NCI-H2196 treated with DMSO at 0.1 percent for 48 hours (cell line): ENCODE data around the gene PRB4.
"Not testable (repeated sequence)": the region's sequence is repeated elsewhere in the genome, so short reads cannot be mapped to it uniquely, and the experiment has no call there.

Experiments
- DNase-seq: peaks from one replicate; lab custom pipeline; 2025; ENCODE audit not compliant: unreplicated experiment; lab: John Stamatoyannopoulos, UW

PRB4 gene

DNA sequence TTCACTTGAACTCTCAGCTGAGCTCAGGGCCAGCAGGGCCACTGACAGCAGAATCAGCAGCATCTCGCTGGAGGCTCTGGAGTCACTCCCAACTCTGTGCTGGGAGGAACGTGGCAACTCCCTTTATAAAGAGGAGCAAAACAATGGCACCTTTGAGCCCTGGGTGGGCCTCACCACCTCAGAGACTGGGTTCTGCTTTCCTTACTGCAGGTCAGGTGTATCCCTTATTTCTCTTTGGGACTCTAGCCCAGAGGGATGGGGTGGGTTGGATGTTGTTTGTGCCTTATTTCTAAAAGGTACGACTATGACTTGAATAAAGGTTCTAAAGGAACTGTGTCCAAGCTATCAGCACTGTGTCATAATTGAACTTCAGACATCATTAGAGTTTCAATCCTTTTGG, at the start of gene PRB4:
TSS of gene PRB4 (minus strand) at position 101 of the 400 bp plus-strand sequence. CDS start at position 63, 38 bp downstream.
- DNase-seq = no peak

DNA sequence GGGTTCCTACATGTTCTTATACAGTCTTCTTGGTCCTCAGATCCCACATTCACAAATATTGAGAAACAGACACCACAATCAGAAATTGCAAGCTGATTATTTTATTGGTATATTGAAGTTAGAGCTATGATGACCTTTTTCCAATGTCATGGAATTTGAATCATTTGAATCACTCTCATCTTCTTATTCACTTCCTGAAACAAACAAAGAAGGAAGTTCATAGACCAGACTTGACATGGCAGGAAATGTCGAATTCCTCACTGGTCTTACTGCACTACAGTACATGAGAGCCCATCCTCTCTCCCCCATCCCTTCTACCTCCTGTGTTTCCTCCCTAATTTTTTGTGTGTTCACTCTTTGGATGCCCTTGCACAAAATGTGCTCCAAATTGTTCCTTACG, 41.5 kb upstream of the PRB4 start:
- not testable (repeated sequence) for DNase-seq

GRCh38 chr12:11348439-11348838, 38.2 kb upstream of the PRB4 start:
- no peak for DNase-seq

- DNase-seq = no peak
Observed at GRCh38 chr12:11347810-11348209, 37.6 kb upstream of the PRB4 start.

DNA sequence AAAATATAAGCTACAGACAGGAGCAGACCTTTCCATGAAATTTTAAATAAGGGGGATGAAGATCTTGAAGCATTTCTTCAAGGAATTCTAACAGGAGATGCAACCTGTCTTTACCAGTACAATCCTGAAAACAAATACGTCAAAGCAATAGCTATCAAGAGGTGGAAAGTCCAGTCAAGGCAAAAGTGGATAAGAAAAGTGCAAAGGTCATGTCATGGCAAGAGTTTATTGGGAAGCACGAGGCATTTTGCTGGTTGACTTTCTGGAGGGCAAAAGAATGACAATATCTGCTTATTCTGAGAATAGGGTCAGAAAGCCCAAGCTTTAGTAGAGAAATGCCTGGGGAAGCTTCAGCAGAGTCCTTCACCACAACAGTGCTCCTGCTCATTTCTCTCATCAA, 34.3 kb upstream of the PRB4 start:
- no peak for DNase-seq

DNA sequence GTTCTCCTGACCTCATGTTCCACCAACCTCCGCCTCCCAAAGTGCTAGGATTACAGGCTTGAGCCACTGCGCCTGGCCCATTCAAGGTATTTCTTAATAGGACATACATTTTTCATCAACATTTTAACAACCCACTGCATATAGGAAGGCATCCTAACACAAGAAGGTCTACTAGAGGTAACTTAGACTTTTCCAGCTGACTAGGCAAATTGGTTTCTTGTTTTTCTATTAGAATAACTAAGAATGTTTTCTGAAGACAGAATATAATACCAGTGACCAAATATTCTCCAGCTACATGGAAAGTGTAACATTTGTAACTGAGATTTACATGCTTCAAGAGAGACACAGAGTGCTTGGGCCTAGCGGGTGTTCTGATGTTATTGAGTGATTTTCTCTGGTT, 14.2 kb upstream of the PRB4 start:
- no peak for DNase-seq

DNA sequence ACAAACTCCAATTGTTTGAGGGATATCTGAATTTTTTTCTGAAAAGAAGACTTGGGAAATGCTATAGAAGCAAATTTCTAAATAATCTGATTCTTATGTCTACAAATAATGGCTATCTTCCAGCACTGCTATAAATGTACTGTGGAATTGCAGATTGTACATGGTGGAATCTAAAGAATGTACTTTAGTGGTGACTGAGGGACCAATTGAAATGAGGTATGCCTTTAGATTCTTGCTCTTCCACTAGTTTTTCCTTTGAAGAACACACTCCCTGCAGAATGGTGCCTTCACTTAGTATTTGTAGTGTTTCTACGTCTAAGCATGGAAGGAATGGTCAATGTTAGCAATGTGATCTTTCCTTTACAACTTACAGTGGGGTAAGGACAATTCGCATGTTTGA, 11.7 kb upstream of the PRB4 start:
- DNase-seq = no peak

DNA sequence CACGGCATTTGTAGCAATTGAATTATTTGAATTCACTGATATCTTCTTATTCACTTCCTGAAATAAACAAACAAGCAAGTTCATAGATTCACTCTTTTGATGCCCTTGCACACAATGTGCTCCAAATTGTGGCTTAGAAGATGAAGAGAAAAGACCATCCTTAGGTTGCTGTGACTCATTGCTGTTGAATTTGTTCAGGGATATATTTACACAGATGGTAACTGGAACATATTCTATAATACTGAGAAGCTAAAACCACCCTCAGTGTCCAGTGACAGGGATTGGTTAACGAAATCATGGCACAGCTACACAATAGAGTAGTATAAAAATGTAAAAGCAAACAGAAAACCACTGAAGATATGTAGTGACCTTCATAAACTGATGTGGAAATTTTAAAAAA, 3.1 kb downstream of the PRB4 start:
- DNase-seq = no peak

- no peak for DNase-seq
Observed at GRCh38 chr12:11273449-11273848, 36.8 kb downstream of the PRB4 start.

- no peak for DNase-seq
Observed at GRCh38 chr12:11269607-11270006, 40.6 kb downstream of the PRB4 start, which contains the start of gene PRB3. TSS of gene PRB3 (minus strand) at chr12:11269707. CDS start at chr12:11269669, 38 bp downstream.

DNA sequence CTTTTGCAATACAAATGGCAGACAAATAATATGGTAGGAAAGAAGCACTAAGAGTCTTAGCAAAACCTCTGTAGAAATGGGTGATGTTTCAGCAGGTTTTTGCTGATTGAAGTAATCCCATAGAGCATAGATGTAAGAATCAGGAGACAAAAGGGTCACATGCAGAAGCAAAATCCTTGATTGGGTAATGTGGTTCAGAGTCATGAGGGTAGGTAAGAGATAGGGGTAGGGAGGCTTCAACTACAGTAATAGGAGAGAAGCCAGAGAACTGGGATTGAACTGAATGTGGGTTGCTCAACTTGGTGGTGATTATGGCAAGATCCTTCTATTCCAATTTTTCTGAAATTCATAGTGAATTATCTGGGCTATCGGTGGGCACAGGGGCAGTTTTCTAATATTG, 45.7 kb downstream of the PRB4 start:
- DNase-seq = no peak
